ENCODE data around the gene AOPEP.

Gene AOPEP

DNA sequence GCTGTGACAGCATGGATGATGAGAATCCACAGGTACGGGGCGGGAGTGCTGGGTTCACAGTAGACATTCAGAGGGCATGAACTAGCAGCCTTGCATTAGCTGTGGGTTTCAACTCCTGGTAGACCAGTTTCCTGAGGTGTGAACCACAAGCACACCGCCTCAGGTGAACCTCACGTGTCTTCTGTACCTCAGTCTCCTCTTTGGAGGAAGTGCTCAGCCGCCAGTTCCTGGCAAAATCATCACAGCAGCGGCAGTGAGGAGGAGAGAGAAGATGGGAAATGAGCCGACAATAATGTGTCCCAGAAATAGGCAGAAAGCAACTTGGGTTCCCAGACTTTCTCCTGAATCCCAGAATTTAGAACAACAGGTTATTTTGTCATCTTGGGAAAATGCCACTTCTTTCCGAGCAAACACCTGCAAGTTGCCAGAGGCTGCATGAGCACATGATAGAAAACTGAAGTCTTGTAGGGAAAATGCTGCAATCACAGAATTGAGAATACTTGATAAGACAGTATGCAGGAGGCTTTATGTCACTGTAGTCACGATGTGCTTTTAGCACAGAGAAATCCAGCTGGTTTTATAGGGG, 258.5 kb downstream of the AOPEP start:
- DNase-seq (ENCODE audit: low read depth in 2 of 2, low spot score in 1 of 2), result no peak

DNA sequence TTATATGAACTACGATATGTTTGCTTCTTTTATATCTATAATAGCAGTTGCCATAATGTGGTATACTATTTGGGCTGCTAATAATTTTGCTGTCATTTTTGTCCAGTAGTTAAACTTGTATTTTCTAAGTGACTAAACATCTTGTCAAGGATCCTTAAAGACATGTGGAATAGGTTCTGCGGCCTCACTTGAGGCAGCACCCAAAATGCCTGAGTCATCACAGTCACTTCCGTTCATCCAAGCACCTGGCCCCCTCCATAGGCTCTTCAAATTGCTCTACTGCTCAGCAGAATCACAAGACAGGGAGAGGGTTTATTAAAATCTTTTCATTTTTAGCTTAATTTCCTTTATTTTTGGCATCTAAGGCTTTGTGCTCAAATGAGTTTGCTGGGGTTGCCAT, 259.1 kb downstream of the AOPEP start:
- DNase-seq (ENCODE audit: low read depth in 2 of 2, low spot score in 1 of 2), result no peak

GRCh38 chr9:94987731-94988130, 261.2 kb downstream of the AOPEP start:
- no peak for DNase-seq (ENCODE audit: low read depth in 2 of 2, low spot score in 1 of 2)

DNA sequence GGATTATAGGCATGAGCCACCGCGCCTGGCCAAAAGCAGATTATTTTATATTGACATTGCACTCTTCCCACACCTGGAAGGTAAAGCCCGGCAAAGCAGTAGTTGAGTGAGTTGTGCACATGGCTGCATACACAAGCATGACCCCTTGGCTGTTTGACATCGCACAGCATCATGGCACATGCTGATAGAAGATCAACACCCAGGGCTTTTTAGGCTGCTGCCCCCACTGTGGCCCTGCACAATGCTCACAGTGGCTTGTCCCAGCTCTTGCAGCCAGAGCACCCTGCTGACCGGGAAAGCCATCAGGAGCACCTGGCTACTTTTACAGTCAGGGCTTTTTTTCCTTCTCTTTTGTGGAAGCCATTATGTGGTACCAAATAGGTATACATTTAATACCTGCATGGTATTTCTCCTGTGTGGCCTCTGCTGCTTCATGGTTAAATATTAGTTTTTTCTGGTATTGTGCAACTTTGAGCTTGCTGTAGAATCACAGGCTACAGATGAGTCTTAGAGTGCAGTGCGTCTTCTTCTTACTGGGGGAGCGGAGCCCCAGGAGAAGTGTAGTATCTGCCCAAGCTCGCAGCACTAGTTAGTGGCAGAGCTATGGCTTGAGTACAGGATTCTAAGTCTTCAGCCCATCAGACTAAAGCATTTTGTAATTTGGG, 264.5 kb downstream of the AOPEP start:
- DNase-seq (ENCODE audit: low read depth in 2 of 2, low spot score in 1 of 2), result no peak

DNA sequence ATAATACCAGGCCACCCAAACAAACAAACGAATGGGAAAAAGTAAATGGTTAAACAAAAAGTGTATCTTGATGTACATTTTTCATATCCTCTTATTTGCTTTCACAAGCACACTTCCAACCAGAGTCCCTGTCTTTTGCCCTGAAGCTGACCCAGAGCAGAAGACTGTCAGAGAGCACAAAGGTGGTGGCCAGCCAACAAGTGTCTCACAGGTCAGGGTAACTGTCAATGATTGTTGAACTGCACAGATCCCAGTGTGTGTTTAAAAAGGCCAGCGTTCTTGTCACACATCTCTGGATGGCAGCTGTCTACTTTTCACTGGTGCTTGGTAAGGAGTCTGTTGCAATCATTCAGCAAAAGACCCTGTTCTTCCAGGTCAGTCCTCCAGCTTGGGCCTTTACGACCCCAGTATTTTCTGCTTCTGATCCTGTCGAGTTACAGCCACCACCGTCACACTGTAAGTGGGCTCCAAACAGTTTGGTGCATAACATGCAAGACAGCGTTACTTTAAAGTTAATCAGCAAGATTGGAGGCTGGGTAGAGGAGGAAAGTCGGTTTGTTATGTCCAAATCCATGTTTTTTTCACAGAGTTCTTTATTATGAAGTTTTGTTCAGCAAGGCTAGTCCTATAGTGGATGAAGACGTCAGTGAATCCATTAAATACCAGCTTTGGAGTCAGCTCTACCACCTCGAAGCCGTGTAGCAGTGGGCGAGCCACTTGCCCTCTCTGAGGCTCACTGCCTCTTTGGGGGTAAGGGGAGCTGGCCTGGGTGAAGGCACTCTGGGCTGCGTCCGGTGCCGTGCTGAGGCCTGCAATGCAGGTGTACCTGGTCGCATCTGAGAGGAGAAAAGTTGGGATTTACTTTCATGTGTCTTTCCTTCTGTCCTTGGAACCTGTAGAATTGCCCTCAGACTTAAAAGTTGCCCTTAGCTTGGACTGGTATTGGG, 265.7 kb downstream of the AOPEP start:
- no peak for DNase-seq (ENCODE audit: low read depth in 2 of 2, low spot score in 1 of 2)

- DNase-seq (ENCODE audit: low read depth in 2 of 2, low spot score in 1 of 2), result no peak
Measured at GRCh38 chr9:94993160-94993820, 266.8 kb downstream of the AOPEP start.

- DNase-seq (ENCODE audit: low read depth in 2 of 2, low spot score in 1 of 2), result no peak
Measured at GRCh38 chr9:94993821-94994165, 267.3 kb downstream of the AOPEP start.

- no peak for DNase-seq (ENCODE audit: low read depth in 2 of 2, low spot score in 1 of 2)
Measured at GRCh38 chr9:94995048-94995693, 268.7 kb downstream of the AOPEP start.

DNA sequence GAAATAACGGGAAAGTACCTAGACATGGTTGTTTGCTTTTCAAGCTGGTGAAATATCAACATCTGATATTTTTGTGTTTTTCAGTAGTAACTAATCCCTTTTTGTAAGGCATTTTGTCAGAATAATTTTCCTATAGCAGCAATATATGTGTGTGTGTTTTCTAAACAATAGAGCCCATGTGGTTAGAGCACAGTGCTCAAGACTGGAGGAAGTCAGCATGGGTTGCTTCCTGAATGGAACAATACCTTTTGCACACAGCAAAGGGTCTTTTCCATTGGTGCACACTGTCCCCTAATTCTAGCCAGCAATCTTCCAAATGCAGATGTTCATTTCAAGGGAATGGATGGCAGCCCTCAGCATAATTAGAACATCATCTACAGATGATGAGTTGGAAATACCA, 270.1 kb downstream of the AOPEP start:
- DNase-seq (ENCODE audit: low read depth in 2 of 2, low spot score in 1 of 2), result no peak

DNA sequence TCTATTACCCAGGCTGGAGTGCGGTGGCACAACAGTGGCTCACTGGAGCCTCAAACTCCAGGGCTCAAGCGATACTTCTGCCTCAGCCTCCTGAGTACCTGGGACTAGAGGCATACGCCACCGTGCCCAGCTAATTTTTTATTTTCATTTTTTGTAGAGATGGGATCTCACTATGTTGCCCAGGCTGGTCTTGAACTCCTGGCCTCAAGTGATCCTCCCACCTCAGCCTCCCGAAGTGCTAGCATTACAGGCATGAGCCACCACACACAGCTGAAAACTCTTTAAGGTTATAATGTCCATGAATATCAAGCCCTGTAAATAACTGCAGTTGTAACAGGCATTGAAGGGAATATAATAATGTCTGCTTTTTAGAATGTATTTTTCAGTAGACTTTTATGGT, 271.2 kb downstream of the AOPEP start:
- no peak for DNase-seq (ENCODE audit: low read depth in 2 of 2, low spot score in 1 of 2)

DNA sequence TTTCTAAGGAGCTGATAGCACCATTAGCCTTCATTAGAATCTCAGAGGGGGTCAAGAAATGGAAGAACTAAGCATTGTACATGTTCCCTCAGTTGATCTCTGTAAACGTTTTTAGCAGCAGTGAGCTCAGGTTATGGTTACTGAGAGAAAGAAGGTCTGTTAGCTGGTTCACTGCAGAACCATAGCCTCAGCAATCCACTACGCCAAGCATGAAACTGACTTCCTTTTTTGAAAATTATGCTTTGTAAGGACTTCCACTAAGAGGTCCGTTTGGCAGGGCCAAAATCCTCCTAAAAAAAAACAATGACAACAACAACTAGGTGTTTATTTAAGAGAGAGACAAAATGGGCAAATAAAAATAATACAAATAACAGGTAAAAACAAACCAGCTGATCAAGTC, 273.3 kb downstream of the AOPEP start:
- no peak for DNase-seq (ENCODE audit: low read depth in 2 of 2, low spot score in 1 of 2)

DNA sequence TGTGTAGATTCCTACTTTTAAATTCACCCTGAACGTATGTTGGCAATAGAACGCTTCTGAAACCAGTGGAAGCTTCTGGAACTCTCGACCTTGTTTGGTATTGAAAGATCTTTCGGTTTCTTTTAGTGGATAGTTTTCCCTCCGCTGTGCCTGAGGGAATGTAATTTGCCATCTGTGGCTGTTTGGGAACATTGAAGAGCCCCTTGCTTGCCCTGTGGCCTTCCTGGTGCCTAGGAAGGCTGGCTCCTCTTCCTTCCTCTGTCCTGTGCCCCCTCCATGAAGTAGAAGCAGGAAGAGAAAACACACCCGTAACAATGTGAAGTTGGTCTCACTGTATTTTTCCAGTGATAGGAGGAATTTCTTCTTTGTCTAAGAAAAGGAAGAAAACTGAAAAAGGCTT, 274.3 kb downstream of the AOPEP start:
- DNase-seq (ENCODE audit: low read depth in 2 of 2, low spot score in 1 of 2), result no peak

DNA sequence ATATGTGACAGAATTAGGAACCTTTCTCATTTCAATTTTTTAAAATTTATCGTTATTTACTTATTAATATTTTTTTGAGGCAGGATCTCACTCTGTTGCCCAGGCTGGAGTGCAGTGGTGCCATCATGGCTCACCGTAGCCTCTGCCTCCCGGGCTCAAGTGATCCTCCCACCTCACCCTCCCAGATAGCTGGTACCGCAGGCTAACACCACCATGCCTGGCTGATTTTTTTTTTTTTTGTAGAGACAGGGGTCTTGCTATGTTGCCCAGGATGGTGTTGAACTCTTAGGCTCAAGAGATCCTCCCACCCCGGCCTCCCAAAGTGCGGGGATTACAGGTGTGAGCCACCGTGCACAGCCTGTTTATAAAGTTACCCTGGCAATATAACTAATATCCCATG, 275.2 kb downstream of the AOPEP start:
- DNase-seq (ENCODE audit: low read depth in 2 of 2, low spot score in 1 of 2), result no peak

GRCh38 chr9:95003689-95004410, 277.4 kb downstream of the AOPEP start:
- DNase-seq (ENCODE audit: low read depth in 2 of 2, low spot score in 1 of 2), result no peak

DNA sequence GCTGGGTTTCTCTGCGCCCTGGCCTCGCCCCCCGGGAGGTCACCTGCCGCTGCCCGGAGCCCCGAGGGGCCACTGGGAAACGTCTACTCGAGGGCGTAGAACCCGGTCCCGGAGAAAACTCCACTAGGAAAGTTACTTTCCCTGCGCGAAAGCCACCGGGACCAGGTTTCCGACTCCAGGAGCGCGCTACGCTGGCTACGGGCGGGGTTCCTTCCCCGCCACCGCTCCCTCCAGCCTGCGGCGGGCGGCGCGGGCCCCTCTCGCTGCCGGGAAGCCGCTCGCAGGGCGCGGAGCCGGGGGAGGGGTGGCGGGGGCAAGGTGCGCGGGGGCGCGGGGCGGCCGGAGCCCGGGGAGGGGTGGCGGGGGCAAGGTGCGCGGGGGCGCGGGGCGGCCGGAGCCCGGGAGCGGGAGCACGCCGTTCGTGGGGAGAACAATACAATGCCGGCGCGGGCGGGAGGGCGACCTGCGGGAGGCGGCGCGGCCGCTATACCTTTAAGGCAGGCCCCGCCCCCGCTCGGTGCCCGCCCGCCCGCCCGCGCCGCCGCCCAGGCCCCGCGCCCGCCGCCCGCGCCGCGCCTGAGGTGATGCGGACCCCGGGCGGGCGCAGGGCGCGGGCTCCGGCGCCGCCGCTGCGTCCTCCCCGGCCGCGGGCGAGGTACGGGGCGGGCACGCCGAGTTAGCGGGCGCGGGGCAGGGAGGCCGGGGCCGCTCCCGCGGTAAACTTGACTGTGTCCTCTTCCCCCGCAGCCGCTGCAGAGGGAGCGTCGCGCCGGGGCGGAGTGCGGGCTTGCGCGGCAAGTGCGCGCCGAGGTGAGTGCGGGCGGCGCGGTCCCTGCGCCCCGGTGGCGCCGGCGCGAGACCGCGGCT, 278.1 kb downstream of the AOPEP start:
- no peak for DNase-seq (ENCODE audit: low read depth in 2 of 2, low spot score in 1 of 2)

DNA sequence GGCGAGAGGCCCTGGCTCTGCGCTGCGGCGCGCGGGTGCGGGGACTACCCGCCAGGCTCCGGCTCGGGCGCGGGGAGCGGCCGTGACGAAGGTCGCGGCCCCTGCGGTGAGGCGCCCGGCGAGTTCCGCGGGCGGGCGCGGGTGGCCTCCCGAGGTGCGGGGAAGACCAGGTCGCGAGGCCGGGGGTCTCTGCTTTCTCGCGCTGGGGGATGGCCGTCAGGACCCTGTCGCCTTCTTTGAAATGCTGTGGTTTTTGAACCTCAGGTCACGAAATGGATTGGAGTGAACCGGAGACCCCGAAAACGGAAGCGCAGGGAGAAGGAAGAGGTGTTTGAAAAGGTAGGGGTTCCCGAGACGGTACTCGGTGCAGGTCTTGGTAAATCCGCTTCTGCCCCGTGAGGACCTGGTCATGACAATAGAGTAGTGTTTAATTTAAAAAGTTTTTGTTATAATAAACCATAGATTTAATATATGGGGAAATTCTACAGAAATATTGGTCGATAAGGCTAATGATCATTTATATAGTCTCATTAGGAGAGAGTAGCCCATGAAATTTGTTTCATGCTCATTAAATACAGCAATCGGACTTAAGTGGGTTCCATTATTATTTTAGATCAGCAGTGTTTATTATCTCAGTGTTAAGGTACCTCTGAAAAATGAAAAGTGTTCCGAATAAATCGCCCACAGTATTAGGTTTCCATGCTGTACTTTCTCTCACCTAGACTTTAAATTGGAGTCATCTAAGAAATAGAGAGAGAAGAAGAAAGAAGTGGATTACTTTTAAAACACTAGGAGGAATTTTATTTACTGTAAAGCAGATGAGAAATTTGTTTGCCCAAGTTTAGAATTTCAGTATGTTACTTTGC, 279.0 kb downstream of the AOPEP start:
- no peak for DNase-seq (ENCODE audit: low read depth in 2 of 2, low spot score in 1 of 2)

GRCh38 chr9:95007226-95007869, 280.8 kb downstream of the AOPEP start:
- DNase-seq (ENCODE audit: low read depth in 2 of 2, low spot score in 1 of 2), result no peak

- no peak for DNase-seq (ENCODE audit: low read depth in 2 of 2, low spot score in 1 of 2)
Measured at GRCh38 chr9:95008151-95008771, 281.8 kb downstream of the AOPEP start.
